HepG2 (cell line): Measurements from ENCODE around the gene TRPT1. TPM values are rescaled to one million over a fixed set of nuclear protein-coding genes. Genes with fewer than 3 reads are reported as not detected.

Experiments
- ATAC-seq: fragments of 200-7000 bp; cut with Tn5 transposase; 3 replicates; pipeline ENCODE4 v1.9.1; 2020; ENCODE audit warnings: mild to moderate bottlenecking, moderate library complexity
- BruUV-seq: library from RNA; stranded (reverse); fragments of 400-500 nt; replicated peaks from 2 replicates; lab custom pipeline; 2021; lab: Mats Ljungman, UMichigan
- CTCF ChIA-PET: fragments of 300-600 bp; formaldehyde crosslinking; extraction: SDS; loops from one replicate; lab custom pipeline; 2021; ENCODE audit warnings: low total read pairs, inconsistent platforms, low intra/inter-chr PET ratio; lab: Yijun Ruan, JAX
- POLR2A ChIA-PET: fragments of 350-600 bp; sonication (Branson Sonifier 250); formaldehyde crosslinking; loops from one replicate; lab custom pipeline; 2020; ENCODE audit warnings: antibody characterized with exemption, inconsistent platforms; lab: Yijun Ruan, JAX
- DNase-seq: peaks from one replicate; pipeline ENCODE4 v3.0.0-alpha.2; 2015; ENCODE audit warnings: low spot score
- FAIRE-seq: peaks from 3 replicates; lab custom pipeline; 2011; peaks lifted over from hg19 to GRCh38; lab: Jason Lieb, UNC
- H2AFZ ChIP-seq: one replicate; pipeline ENCODE4 v1.6.1; 2011; ENCODE audit warnings: low read length, inconsistent platforms
- H3K27ac ChIP-seq: fragments of 300-600 bp; 3 replicates; pipeline ENCODE4 v1.8.0; 2011; ENCODE audit warnings: mixed run types, mild to moderate bottlenecking, mixed read lengths, low read length, inconsistent platforms; ENCODE audit not compliant: insufficient read depth; ENCODE audit errors: extremely low read length
- H3K27me3 ChIP-seq, 2 experiments: fragments of 200-600 bp in 1 of 2; 2 replicates in 1 of 2; 3 replicates in 1 of 2; pipeline versions ENCODE4 v1.6.0 to v1.8.0; 2011; ENCODE audit warnings: low read length in 2 of 2, mild to moderate bottlenecking in 2 of 2, moderate library complexity in 2 of 2, inconsistent platforms in 1 of 2; ENCODE audit not compliant: insufficient read depth in 2 of 2, control insufficient read depth in 1 of 2
- H3K36me3 ChIP-seq, 2 experiments: fragments of 200-600 bp in 1 of 2; replicated peaks in 1 of 2; 2 replicates in 1 of 2; 3 replicates in 1 of 2; pipeline versions ENCODE4 v1.5.1 to v1.8.0; 2011; ENCODE audit warnings: low read length in 2 of 2, inconsistent platforms in 1 of 2; ENCODE audit not compliant: insufficient read depth in 2 of 2, control insufficient read depth in 1 of 2
- H3K4me1 ChIP-seq: 2 replicates; pipeline ENCODE4 v1.5.1; 2012; ENCODE audit warnings: low read length, inconsistent platforms; ENCODE audit not compliant: insufficient read depth
- H3K4me2 ChIP-seq: 2 replicates; pipeline ENCODE4 v1.6.0; 2011; ENCODE audit warnings: low read depth, low read length, inconsistent platforms
- H3K4me3 ChIP-seq, 3 experiments: fragments of 200-600 bp in 1 of 3; sonication (generic), shearing (Covaris generic) in 1 of 3; replicated peaks in 1 of 3; 2 replicates each; pipeline ENCODE4 v1.5.1; 2011 to 2016; ENCODE audit warnings: low read length in 3 of 3, inconsistent platforms in 2 of 3, low read depth in 2 of 3, mild to moderate bottlenecking in 2 of 3, control low read depth in 1 of 3, mixed read lengths in 1 of 3; ENCODE audit not compliant: insufficient read depth in 1 of 3
- H3K79me2 ChIP-seq: one replicate; pipeline ENCODE4 v1.6.1; 2011; ENCODE audit warnings: low read length, inconsistent platforms; ENCODE audit not compliant: insufficient read depth
- H3K9ac ChIP-seq: 2 replicates; pipeline ENCODE4 v1.6.0; 2011; ENCODE audit warnings: mild to moderate bottlenecking, low read depth, low read length, inconsistent platforms; ENCODE audit not compliant: insufficient read depth
- H3K9me3 ChIP-seq: 2 replicates; pipeline ENCODE4 v1.5.1; 2012; ENCODE audit warnings: mild to moderate bottlenecking, low read length
- H4K20me1 ChIP-seq: 2 replicates; pipeline ENCODE4 v1.6.0; 2011; ENCODE audit warnings: inconsistent platforms, mild to moderate bottlenecking, low read length, moderate library complexity; ENCODE audit not compliant: insufficient read depth
- AGO1 ChIP-seq: fragments of 200-400 bp; formaldehyde crosslinking; IDR thresholded peaks from 2 replicates; pipeline ENCODE4 v1.6.1; 2017; ENCODE audit warnings: mild to moderate bottlenecking, low read depth, low read length, moderate library complexity; ENCODE audit not compliant: poor library complexity, severe bottlenecking
- HCFC1 ChIP-seq: fragments of 150-350 bp; IDR thresholded peaks from 2 replicates; pipeline ENCODE4 v1.6.1; 2014; ENCODE audit warnings: low read depth, low read length
- MED8 ChIP-seq: sonication (generic); formaldehyde crosslinking; IDR thresholded peaks from 2 replicates; pipeline ENCODE4 v1.8.1; 2023; ENCODE audit warnings: mild to moderate bottlenecking, missing genetic modification reagents; ENCODE audit not compliant: insufficient replicate concordance
- MIER3 ChIP-seq: IDR thresholded peaks from 2 replicates; pipeline ENCODE4 v1.6.1; 2016; ENCODE audit warnings: missing compliant biosample characterization, borderline replicate concordance
- NR2F6 ChIP-seq, 2 experiments: IDR thresholded peaks; 2 replicates each; pipeline ENCODE4 v1.6.1; 2016; ENCODE audit warnings: antibody characterized with exemption in 1 of 2, mild to moderate bottlenecking in 1 of 2
- PHF5A ChIP-seq: IDR thresholded peaks from one replicate; pipeline ENCODE4 v1.6.1; 2018; ENCODE audit warnings: low read depth, missing genetic modification reagents; ENCODE audit not compliant: unreplicated experiment
- PPARG ChIP-seq: conservative IDR thresholded peaks from 2 replicates; pipeline ENCODE4 v1.6.1; 2016; ENCODE audit warnings: missing biosample characterization, missing genetic modification reagents
- SP2 ChIP-seq: sonication (generic); formaldehyde crosslinking; IDR thresholded peaks from 2 replicates; pipeline ENCODE4 v1.5.1; 2020; ENCODE audit warnings: mild to moderate bottlenecking, missing genetic modification reagents
- STAG1 ChIP-seq: sonication (generic); formaldehyde crosslinking; IDR thresholded peaks from 2 replicates; pipeline ENCODE4 v1.4.0; 2020; ENCODE audit warnings: missing genetic modification reagents
- THAP11 ChIP-seq: IDR thresholded peaks from 2 replicates; pipeline ENCODE4 v1.6.1; 2016; ENCODE audit warnings: missing biosample characterization, missing genetic modification reagents
- ZNF263 ChIP-seq: sonication (generic); formaldehyde crosslinking; IDR thresholded peaks from 2 replicates; pipeline ENCODE4 v1.4.0; 2020; ENCODE audit warnings: missing genetic modification reagents
- ZNF296 ChIP-seq: sonication (generic); formaldehyde crosslinking; conservative IDR thresholded peaks from 2 replicates; pipeline ENCODE4 v1.5.0; 2020; ENCODE audit warnings: mild to moderate bottlenecking, missing genetic modification reagents
- ZNF441 ChIP-seq: sonication (generic); formaldehyde crosslinking; IDR thresholded peaks from 2 replicates; pipeline ENCODE4 v1.7.0; 2021; ENCODE audit warnings: missing genetic modification reagents, borderline replicate concordance
- ZNF850 ChIP-seq: sonication (generic); formaldehyde crosslinking; conservative IDR thresholded peaks from 2 replicates; pipeline ENCODE4 v1.9.0; 2021; ENCODE audit warnings: mild to moderate bottlenecking, missing genetic modification reagents
- WGBS: methylation state at CpG from one replicate; pipeline ENCODE4 v1.1.6; 2017; ENCODE audit warnings: low lambda C conversion rate; 5-methylcytosine and 5-hydroxymethylcytosine counted together
- in situ Hi-C: cut with HindIII; loops from 2 replicates; pipeline ENCODE4 v1.10.0; 2017; ENCODE audit warnings: low pct_unique_long_range_greater_than_20kb; ENCODE audit not compliant: extremely low pct_ligation_motif_present
- intact Hi-C: fragments of 100-400 bp; cut with micrococcal nuclease; formaldehyde crosslinking; loops from one replicate; pipeline ENCODE4 v1.10.0; 2022; ENCODE audit not compliant: unreplicated experiment
- polyA plus RNA-seq, 8 experiments: library from polyadenylated mRNA; depleted of rRNA in 3 of 8; stranded (reverse) in 7 of 8; unstranded in 1 of 8; fragments of >200 nt; fragmentation: Illumina TruSeq in 4 of 8; extraction: Trizol in 4 of 8; gene quantifications; 2 replicates each; pipeline versions ENCODE4 v1.2.1 to v1.2.3, GENCODE V29; 2011 to 2016; ENCODE audit warnings: low read depth in 4 of 8, missing spikeins in 1 of 8, mixed read lengths in 1 of 8; ENCODE audit not compliant: insufficient read depth in 1 of 8
- total RNA-seq, 5 experiments: library from RNA; depleted of rRNA; stranded (reverse); fragments of >200 nt; fragmentation: Illumina TruSeq; extraction: Trizol; gene quantifications; 2 replicates each; pipeline ENCODE4 v1.2.3, GENCODE V29; 2016; ENCODE audit warnings: low read depth in 1 of 5
- TF ChIP-seq, protein P1 (sequence below): sonication (generic); formaldehyde crosslinking; IDR thresholded peaks from 2 replicates; pipeline ENCODE4 v1.5.0; 2020; ENCODE audit warnings: missing genetic modification reagents
- TF ChIP-seq, protein P2 (sequence below), 2 experiments: IDR thresholded peaks; 2 replicates each; pipeline ENCODE4 v1.6.1; 2011 to 2012; ENCODE audit warnings: low read length in 2 of 2, borderline replicate concordance in 1 of 2, low read depth in 1 of 2, mild to moderate bottlenecking in 1 of 2, moderate library complexity in 1 of 2
- TF ChIP-seq, protein P3 (sequence below): IDR thresholded peaks from 2 replicates; pipeline ENCODE4 v1.6.1; 2018; ENCODE audit warnings: missing genetic modification reagents, mild to moderate bottlenecking, missing compliant biosample characterization
- TF ChIP-seq, protein P4 (sequence below): sonication (generic); formaldehyde crosslinking; IDR thresholded peaks from 2 replicates; pipeline ENCODE4 v1.5.0; 2020; ENCODE audit warnings: mild to moderate bottlenecking, missing genetic modification reagents

TRPT1 gene
- total and polyA plus RNA-seq, 2 of the 13 experiments (the other 11 are each of a cell fraction or from before 2014, with no cell fraction given), result 24.8 to 40.7 TPM

DNA sequence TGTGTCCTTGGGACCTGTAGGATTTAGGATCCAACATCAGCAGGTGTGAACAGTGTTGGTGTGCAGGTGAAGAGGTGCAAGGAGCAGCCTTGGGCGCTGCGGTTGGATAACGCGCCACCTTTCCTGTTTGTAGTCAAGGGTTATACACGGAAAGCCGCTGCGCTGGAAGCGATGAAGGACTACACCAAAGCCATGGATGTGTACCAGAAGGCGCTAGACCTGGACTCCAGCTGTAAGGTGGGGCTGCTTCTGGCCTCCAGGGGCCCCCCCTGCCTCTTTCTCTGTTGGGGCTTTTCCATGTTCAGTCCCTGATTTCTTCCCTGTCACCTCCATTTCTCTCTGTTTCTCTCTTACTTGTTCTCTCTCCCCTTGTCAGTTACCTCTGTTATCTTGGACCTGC lies 23.0 kb downstream of the TRPT1 start:
- Histone ChIP-seq H3K27me3 (no peaks in the 10 kb centered on the region), H4K20me1 (0 out of 2 replicates have a peak, but pooled peaks cover 2% of the 10 kb centered on the region), H3K4me2 (no peak overlapping the region), H3K36me3 (peaks cover 36 to 53% of the 10 kb centered on the region in 2 experiments), H3K4me1 (peaks cover 17% of the 10 kb centered on the region), H3K4me3 (no peak overlapping the region), H3K9me3 (no peaks in the 10 kb centered on the region), H3K27ac (no peak overlapping the region), H3K79me2 (no peaks in the 10 kb centered on the region), H3K9ac (no peak overlapping the region), H2AFZ (no peak overlapping the region)
- FAIRE-seq, result no peak
- no peak for DNase-seq
- in situ Hi-C loops, result no loop called here
- 100% methylated on average over 6 of the region's 9 CpGs for WGBS
- ATAC-seq, result no peak
- ChIA-PET POLR2A (interaction anchor here (3.8 kb wide), 1 partner anchor 18 kb away, joined by 18 read pairs; the partner anchor contains the start of gene STIP1), CTCF (no interaction called here)
- no TSS peak for BruUV-seq
- intact Hi-C loops, result no loop called here
- TF ChIP-seq STAG1 (CRISPR knock-in tag) (no peak), HCFC1 (no peak), AGO1 (no peak), ZNF296 (CRISPR knock-in tag) (no peak), SP2 (CRISPR knock-in tag) (no peak), PHF5A (CRISPR knock-in tag) (no peak), ZNF263 (CRISPR knock-in tag) (no peak), ZNF850 (no peak), NR2F6 (IDR thresholded peaks at IDR 0.05) (no peak), NR2F6 (CRISPR knock-in tag; IDR thresholded peaks at IDR 0.05) (no peak), PPARG (CRISPR knock-in tag) (no peak), THAP11 (CRISPR knock-in tag) (no peak), MIER3 (CRISPR knock-in tag) (no peak), MED8 (CRISPR knock-in tag) (no peak), ZNF441 (CRISPR knock-in tag) (no peak)
- TF ChIP-seq, protein P1, sequence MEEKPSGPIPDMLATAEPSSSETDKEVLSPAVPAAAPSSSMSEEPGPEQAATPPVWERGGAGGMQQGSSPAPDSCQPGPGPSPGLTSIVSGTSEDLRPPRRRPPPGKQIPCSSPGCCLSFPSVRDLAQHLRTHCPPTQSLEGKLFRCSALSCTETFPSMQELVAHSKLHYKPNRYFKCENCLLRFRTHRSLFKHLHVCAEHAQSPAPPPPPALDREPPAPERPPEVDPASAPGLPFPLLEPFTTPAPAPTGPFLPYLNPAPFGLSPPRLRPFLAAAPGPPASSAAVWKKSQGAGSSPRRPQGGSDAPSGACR (CRISPR knock-in tag), result no peak
- TF ChIP-seq, protein P2, sequence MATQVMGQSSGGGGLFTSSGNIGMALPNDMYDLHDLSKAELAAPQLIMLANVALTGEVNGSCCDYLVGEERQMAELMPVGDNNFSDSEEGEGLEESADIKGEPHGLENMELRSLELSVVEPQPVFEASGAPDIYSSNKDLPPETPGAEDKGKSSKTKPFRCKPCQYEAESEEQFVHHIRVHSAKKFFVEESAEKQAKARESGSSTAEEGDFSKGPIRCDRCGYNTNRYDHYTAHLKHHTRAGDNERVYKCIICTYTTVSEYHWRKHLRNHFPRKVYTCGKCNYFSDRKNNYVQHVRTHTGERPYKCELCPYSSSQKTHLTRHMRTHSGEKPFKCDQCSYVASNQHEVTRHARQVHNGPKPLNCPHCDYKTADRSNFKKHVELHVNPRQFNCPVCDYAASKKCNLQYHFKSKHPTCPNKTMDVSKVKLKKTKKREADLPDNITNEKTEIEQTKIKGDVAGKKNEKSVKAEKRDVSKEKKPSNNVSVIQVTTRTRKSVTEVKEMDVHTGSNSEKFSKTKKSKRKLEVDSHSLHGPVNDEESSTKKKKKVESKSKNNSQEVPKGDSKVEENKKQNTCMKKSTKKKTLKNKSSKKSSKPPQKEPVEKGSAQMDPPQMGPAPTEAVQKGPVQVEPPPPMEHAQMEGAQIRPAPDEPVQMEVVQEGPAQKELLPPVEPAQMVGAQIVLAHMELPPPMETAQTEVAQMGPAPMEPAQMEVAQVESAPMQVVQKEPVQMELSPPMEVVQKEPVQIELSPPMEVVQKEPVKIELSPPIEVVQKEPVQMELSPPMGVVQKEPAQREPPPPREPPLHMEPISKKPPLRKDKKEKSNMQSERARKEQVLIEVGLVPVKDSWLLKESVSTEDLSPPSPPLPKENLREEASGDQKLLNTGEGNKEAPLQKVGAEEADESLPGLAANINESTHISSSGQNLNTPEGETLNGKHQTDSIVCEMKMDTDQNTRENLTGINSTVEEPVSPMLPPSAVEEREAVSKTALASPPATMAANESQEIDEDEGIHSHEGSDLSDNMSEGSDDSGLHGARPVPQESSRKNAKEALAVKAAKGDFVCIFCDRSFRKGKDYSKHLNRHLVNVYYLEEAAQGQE (IDR thresholded peaks at IDR 0.05; ENCODE audit: borderline replicate concordance in 1 of 2, low read depth in 1 of 2, low read length in 2 of 2), result no peak
- TF ChIP-seq, protein P3, sequence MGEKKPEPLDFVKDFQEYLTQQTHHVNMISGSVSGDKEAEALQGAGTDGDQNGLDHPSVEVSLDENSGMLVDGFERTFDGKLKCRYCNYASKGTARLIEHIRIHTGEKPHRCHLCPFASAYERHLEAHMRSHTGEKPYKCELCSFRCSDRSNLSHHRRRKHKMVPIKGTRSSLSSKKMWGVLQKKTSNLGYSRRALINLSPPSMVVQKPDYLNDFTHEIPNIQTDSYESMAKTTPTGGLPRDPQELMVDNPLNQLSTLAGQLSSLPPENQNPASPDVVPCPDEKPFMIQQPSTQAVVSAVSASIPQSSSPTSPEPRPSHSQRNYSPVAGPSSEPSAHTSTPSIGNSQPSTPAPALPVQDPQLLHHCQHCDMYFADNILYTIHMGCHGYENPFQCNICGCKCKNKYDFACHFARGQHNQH (CRISPR knock-in tag), result no peak
- TF ChIP-seq, protein P4, sequence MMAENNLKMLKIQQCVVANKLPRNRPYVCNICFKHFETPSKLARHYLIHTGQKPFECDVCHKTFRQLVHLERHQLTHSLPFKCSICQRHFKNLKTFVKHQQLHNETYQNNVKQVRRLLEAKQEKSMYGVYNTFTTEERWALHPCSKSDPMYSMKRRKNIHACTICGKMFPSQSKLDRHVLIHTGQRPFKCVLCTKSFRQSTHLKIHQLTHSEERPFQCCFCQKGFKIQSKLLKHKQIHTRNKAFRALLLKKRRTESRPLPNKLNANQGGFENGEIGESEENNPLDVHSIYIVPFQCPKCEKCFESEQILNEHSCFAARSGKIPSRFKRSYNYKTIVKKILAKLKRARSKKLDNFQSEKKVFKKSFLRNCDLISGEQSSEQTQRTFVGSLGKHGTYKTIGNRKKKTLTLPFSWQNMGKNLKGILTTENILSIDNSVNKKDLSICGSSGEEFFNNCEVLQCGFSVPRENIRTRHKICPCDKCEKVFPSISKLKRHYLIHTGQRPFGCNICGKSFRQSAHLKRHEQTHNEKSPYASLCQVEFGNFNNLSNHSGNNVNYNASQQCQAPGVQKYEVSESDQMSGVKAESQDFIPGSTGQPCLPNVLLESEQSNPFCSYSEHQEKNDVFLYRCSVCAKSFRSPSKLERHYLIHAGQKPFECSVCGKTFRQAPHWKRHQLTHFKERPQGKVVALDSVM, result no peak
